Activated CD8-positive, alpha-beta T cell treated with anti-CD3 and anti-CD28 coated beads, Interleukin-2, amount 10 ng/mL, durations not matched to agents 7 days and 5 days (primary cell): ENCODE results near the gene CADM2. TPM values are rescaled to one million over a fixed set of nuclear protein-coding genes. Genes with fewer than 3 reads are reported as not detected.

ENCODE experiments used
- ATAC-seq: fragments of 150-1000 bp; cut with Tn5 transposase; one replicate; pipeline ENCODE4 v1.10.0; 2021; ENCODE audit warnings: moderate library complexity
- CTCF ChIA-PET: fragments of 350-600 bp; sonication (Branson Sonifier 250); formaldehyde crosslinking; loops from one replicate; lab custom pipeline; 2021; ENCODE audit warnings: antibody characterized with exemption; lab: Charles Lee
- POLR2A ChIA-PET: fragments of 350-600 bp; sonication (Branson Sonifier 250); formaldehyde crosslinking; loops from one replicate; lab custom pipeline; 2021; ENCODE audit warnings: antibody characterized with exemption; lab: Charles Lee
- DNase-seq: peaks from one replicate; pipeline ENCODE4 v3.0.0-alpha.2; 2020
- H3K27ac Mint-ChIP-seq: one replicate; pipeline ENCODE4 v1.8.0; 2021; ENCODE audit warnings: mild to moderate bottlenecking, mixed read lengths
- H3K27me3 Mint-ChIP-seq: one replicate; pipeline ENCODE4 v1.8.0; 2021; ENCODE audit warnings: low read depth, mixed read lengths
- H3K36me3 Mint-ChIP-seq: one replicate; pipeline ENCODE4 v1.8.0; 2021; ENCODE audit warnings: low read depth, mixed read lengths
- H3K4me1 Mint-ChIP-seq: one replicate; pipeline ENCODE4 v1.8.0; 2021; ENCODE audit warnings: low read depth, mixed read lengths
- H3K4me3 Mint-ChIP-seq: one replicate; pipeline ENCODE4 v1.8.0; 2021; ENCODE audit warnings: mild to moderate bottlenecking, mixed read lengths
- H3K9me3 Mint-ChIP-seq: one replicate; pipeline ENCODE4 v1.8.0; 2022; ENCODE audit warnings: mixed read lengths; ENCODE audit not compliant: insufficient read depth
- total RNA-seq, 2 experiments: library from RNA; stranded (reverse); gene quantifications; one replicate each; pipeline ENCODE4 v1.2.3, GENCODE V29; 2021

The CADM2 gene
- total RNA-seq, 2 experiments from 2014 or later = 0.21 to 0.29 TPM

DNA sequence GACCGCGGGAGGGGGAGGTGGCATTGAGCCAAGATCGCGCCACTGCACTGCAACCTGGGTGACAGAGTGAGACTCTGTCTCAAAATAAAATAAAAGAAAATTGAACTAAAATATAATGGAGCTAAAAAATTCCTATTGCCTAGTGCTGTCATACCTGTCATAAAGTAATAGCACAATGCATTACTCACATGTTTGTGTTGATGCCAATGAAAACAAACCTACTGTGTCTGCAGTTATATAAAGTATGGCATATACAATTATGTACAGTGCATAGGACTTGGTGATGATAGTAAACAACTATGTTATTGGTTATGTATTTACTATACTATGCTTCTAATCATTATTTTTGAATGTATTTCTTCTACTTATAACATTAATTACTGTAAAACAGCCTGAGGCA, 411.6 kb downstream of the CADM2 start:
- H3K4me1 Mint-ChIP-seq = no peaks in the 10 kb centered on the region
- no peak for DNase-seq
- no peak for ATAC-seq
- peaks cover 3% of the 10 kb centered on the region for H3K9me3 Mint-ChIP-seq
- H3K4me3 Mint-ChIP-seq = no peak overlapping the region
- no peaks in the 10 kb centered on the region for H3K36me3 Mint-ChIP-seq
- H3K27ac Mint-ChIP-seq = no peak overlapping the region
- ChIA-PET POLR2A (no interaction called here), CTCF (no interaction called here)
- H3K27me3 Mint-ChIP-seq = no peaks in the 10 kb centered on the region

DNA sequence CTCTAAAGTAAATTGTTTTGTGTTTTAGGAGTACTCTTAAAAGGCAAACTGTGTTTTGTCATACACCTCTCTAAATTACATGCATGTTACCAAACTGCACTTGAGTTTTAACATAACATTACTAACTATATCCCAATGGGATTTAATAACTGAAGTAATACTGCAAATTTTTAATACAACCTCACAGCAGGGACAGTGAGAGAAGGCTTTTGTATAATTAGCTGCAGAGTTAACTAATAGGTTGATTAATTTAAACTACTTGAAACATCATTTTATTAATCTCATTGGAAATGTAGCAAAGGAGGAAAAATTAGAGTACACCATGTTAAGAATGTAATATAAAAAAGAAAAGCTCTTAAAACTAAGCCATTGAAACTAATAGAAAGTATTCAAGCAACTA, 417.3 kb downstream of the CADM2 start:
- H3K27ac Mint-ChIP-seq = no peak overlapping the region
- no peak overlapping the region for H3K4me3 Mint-ChIP-seq
- H3K9me3 Mint-ChIP-seq = no peaks in the 10 kb centered on the region
- no peaks in the 10 kb centered on the region for H3K36me3 Mint-ChIP-seq
- DNase-seq (no peak), ATAC-seq (no peak)
- ChIA-PET POLR2A (no interaction called here), CTCF (no interaction called here)
- H3K27me3 Mint-ChIP-seq = no peaks in the 10 kb centered on the region
- H3K4me1 Mint-ChIP-seq = no peaks in the 10 kb centered on the region

DNA sequence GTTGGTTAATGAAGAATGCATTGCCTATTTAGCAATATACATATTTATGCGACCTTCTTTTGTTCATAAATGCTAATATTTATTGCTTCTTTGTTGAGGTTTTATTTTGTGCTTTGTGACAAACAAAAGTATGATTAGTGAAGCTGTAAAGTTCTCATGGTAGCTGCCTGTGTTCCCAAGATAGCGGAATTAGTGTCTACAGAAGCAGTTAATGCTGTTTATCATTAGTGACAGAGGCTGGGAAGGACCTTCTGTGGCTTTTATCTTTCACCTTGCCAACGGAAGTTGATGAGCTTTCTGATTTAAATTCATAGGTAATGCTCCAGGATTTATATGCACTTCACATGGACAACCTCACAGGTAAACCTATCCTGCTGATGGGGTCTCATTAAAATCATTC, 418.3 kb downstream of the CADM2 start:
- H3K36me3 Mint-ChIP-seq = no peaks in the 10 kb centered on the region
- H3K27me3 Mint-ChIP-seq = no peaks in the 10 kb centered on the region
- ATAC-seq (no peak), DNase-seq (no peak)
- H3K4me1 Mint-ChIP-seq = no peaks in the 10 kb centered on the region
- no peak overlapping the region for H3K4me3 Mint-ChIP-seq
- no peaks in the 10 kb centered on the region for H3K9me3 Mint-ChIP-seq
- no peak overlapping the region for H3K27ac Mint-ChIP-seq
- ChIA-PET POLR2A (no interaction called here), CTCF (no interaction called here)

DNA sequence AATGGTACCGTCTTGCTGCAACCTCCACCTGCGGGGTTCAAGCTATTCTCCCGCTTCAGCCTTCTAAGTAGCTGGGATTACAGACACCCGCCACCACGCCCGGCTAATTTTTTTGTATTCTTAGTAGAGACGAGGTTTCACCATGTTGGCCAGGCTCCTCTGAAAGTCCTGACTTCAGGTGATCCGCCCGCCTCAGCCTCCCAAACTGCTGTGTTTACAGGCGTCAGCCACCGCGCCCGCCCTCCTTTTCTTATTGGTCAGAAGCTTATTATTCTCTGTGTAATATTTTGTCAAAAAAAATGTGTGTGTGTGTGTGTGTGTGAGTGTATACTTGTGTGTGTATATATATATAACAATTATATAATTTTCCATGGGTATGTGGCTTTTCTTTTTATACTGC, 425.6 kb downstream of the CADM2 start:
- Mint-ChIP-seq H3K27me3 (no peaks in the 10 kb centered on the region), H3K4me1 (no peaks in the 10 kb centered on the region), H3K36me3 (no peaks in the 10 kb centered on the region), H3K4me3 (no peak overlapping the region), H3K27ac (no peak overlapping the region), H3K9me3 (no peaks in the 10 kb centered on the region)
- CTCF ChIA-PET = no interaction called here
- POLR2A ChIA-PET = no interaction called here
- DNase-seq (no peak), ATAC-seq (no peak)

DNA sequence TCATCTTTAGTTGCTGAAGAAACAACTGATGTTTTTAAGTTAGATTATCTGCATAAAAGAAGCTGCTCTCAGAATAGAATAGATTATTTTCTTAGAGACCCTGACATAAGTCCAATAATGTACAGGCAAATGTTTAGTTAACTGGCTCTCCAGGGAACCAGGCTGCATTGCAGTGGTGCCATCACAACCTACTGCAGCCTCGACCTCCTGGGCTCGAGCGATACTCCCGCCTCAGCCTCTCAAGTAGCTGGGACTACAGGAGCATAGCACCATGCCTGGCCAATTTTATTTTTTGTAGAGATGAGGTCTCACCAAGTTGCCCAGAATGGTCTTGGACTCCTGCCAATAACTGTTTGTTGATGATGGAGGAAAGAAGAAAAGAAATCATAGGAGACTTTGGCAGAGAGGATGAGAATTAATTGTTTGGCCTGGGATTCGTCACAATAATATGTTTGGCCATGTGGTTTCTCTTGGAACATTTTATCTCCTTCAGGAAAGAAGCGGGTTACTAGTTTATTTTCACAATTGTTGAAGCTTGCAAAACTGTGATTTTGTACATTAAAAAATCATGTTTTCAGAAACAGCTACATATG, 429.2 kb downstream of the CADM2 start:
- H3K36me3 Mint-ChIP-seq = no peaks in the 10 kb centered on the region
- POLR2A ChIA-PET = no interaction called here
- H3K4me3 Mint-ChIP-seq = no peak overlapping the region
- H3K27me3 Mint-ChIP-seq = no peaks in the 10 kb centered on the region
- H3K27ac Mint-ChIP-seq = no peak overlapping the region
- ATAC-seq (no peak), DNase-seq (no peak)
- H3K4me1 Mint-ChIP-seq = no peaks in the 10 kb centered on the region
- CTCF ChIA-PET = no interaction called here
- no peaks in the 10 kb centered on the region for H3K9me3 Mint-ChIP-seq

DNA sequence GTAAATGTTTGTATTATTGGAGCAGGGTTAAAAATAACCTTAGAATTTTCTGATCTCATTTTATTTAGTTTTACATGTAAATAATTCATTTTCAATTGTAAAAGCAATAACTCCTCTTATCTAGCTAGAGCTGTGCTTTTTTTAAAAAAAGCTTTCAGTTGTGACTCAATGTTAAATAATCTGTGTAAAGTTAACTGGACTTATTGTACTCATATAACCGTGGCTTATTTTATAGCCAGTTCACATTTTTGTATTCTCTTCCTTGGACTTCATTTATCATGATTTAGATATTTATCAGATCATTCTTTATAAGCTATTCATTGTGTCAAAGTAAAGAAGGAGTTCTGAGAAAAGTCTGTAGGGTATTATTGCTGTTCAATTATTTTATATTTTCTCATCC, 435.6 kb downstream of the CADM2 start:
- H3K27ac Mint-ChIP-seq = no peak overlapping the region
- H3K4me1 Mint-ChIP-seq = no peaks in the 10 kb centered on the region
- ATAC-seq (no peak), DNase-seq (no peak)
- CTCF ChIA-PET = no interaction called here
- no peaks in the 10 kb centered on the region for H3K9me3 Mint-ChIP-seq
- H3K27me3 Mint-ChIP-seq = no peaks in the 10 kb centered on the region
- no peak overlapping the region for H3K4me3 Mint-ChIP-seq
- POLR2A ChIA-PET = no interaction called here
- no peaks in the 10 kb centered on the region for H3K36me3 Mint-ChIP-seq

DNA sequence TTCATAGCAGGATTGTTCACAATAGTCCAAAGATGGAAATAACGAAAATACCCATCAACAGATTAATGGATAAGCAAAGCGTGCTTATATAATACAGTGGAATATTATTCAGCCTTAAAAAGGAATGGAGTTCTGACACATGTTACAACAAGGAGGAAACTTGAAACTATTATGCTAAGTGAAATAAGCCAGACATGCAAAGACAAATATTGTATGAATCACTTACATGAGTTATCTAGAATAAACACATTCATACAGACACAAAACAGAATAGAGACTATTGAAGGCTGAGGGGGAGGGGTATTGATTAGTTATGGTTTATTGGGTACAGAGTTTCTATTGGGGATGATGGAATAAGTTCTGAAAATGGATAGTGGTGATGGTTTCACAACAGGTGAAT, 438.6 kb downstream of the CADM2 start:
- Mint-ChIP-seq H3K4me3 (no peak overlapping the region), H3K4me1 (no peaks in the 10 kb centered on the region), H3K9me3 (no peaks in the 10 kb centered on the region), H3K36me3 (no peaks in the 10 kb centered on the region), H3K27me3 (no peaks in the 10 kb centered on the region), H3K27ac (no peak overlapping the region)
- ChIA-PET POLR2A (no interaction called here), CTCF (no interaction called here)
- DNase-seq = no peak
- ATAC-seq = no peak

DNA sequence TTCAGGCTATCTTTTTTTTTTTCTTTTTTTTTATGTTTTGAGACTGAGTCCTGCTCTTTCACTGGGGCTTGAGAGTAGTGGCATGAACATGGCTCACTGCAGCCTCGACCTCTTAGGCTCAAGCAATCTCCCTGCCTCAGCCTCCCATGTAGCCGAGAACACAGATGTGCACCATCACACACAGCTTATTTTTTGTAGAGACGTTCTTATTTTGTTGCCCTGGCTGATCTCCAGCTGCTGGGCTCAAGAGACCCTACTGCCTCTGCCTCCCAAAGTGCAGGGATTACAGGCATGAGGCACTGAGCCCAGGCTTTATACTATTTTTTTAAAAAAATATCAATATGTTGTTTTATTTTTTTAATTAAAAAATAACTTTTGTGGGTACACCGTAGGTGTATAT, 467.3 kb downstream of the CADM2 start:
- Mint-ChIP-seq H3K27me3 (no peaks in the 10 kb centered on the region), H3K9me3 (peaks cover 3% of the 10 kb centered on the region), H3K27ac (no peak overlapping the region), H3K4me3 (no peak overlapping the region), H3K4me1 (no peaks in the 10 kb centered on the region), H3K36me3 (no peaks in the 10 kb centered on the region)
- CTCF ChIA-PET = no interaction called here
- DNase-seq = no peak
- ATAC-seq = no peak
- POLR2A ChIA-PET = no interaction called here

DNA sequence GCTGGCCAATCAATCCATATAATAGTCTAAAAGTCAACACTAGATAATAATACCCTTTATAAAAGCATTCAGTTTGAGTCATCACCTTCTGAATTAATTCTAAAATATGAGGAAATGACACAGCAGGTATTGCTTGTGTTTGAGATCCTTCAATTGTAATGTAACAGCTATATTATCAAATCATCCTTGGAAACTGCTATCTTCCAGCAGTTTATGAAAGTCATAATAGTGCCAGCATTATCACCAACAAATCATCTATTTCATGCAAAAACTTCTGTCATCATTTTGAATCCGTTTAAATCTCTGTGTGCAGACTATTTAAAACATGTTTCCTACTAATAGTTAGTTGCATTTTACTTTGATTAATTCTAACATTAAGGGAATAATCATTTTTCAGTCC, 468.7 kb downstream of the CADM2 start:
- DNase-seq (no peak), ATAC-seq (no peak)
- Mint-ChIP-seq H3K9me3 (peaks cover 3% of the 10 kb centered on the region), H3K27me3 (no peaks in the 10 kb centered on the region), H3K4me1 (no peaks in the 10 kb centered on the region), H3K36me3 (no peaks in the 10 kb centered on the region), H3K27ac (no peak overlapping the region), H3K4me3 (no peak overlapping the region)
- ChIA-PET CTCF (no interaction called here), POLR2A (no interaction called here)

DNA sequence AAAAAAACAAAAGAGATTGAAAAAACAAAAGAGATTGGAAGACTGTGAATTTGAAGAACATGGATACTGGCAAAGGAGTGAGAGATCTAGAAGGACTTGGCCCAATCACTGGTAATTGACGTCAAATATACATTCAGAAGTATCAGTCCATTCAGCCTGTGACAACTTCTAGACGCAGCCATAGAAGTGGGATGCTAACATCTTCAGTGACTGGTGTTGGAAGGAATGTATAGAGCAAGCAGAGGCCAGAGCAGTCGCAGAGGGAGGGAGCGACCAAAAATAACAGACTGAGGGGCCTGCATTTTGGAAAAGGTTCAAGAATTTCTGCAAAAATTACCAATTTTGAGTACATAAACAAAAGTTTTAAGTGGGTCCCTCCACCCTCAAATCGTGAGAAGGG, 473.3 kb downstream of the CADM2 start:
- Mint-ChIP-seq H3K36me3 (no peaks in the 10 kb centered on the region), H3K9me3 (peaks cover 3% of the 10 kb centered on the region), H3K4me3 (no peak overlapping the region), H3K27ac (no peak overlapping the region), H3K4me1 (no peaks in the 10 kb centered on the region), H3K27me3 (no peaks in the 10 kb centered on the region)
- ChIA-PET POLR2A (no interaction called here), CTCF (no interaction called here)
- DNase-seq (no peak), ATAC-seq (no peak)

DNA sequence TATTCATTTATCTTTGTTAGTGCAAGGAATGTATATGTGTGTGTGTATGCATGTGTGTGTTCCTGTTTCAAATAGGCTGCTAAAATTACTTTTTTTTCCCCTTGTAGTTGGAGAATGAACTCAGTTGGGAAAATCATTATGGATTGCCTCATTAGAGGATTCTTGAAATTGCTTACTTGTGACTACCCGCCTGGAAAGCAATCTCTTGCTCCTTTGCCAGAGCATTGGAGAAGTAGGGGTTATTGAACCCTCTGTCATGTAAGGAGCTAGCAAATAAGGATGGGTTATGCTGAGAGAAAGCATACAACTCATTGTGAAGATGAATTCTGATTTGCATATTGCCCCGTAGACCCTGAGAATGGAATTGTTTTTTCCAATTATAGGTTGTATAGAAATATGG, 474.5 kb downstream of the CADM2 start:
- ChIA-PET CTCF (no interaction called here), POLR2A (no interaction called here)
- Mint-ChIP-seq H3K36me3 (no peaks in the 10 kb centered on the region), H3K27ac (no peak overlapping the region), H3K4me1 (no peaks in the 10 kb centered on the region), H3K4me3 (no peak overlapping the region), H3K9me3 (peaks cover 3% of the 10 kb centered on the region), H3K27me3 (no peaks in the 10 kb centered on the region)
- no peak for ATAC-seq
- no peak for DNase-seq

DNA sequence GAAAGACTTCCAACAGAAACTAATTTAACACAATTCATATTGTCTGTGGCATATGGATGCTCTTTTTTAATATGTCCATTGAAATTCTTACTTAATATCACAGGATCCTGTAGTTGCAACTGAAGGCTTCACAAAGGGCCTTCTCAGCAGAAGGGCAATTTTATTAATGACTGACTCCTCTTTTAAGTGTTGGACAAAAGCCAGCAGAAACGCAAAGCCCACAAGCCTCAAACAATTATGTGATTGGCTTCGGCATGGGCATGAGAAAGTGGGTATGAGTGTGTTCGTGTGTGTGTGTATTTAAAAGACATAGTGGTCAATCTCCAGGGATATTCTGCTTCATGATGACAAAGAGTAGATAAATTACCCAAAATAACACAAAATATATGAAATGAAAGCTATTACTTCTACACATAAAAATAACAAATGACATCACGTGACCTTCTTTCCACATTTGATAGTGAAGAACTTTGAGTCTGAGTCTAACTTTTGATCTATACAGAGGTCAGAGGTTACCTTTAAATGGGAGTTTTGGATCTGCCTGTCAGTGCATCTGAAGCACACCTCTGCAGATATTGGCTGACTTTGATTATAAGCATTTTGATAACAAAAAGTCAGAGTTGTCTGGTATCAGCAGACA, 496.9 kb downstream of the CADM2 start:
- ATAC-seq (no peak), DNase-seq (no peak)
- no peak overlapping the region for H3K4me3 Mint-ChIP-seq
- no peaks in the 10 kb centered on the region for H3K27me3 Mint-ChIP-seq
- H3K36me3 Mint-ChIP-seq = no peaks in the 10 kb centered on the region
- no peaks in the 10 kb centered on the region for H3K4me1 Mint-ChIP-seq
- H3K9me3 Mint-ChIP-seq = peaks cover 5% of the 10 kb centered on the region
- no peak overlapping the region for H3K27ac Mint-ChIP-seq
- ChIA-PET POLR2A (no interaction called here), CTCF (no interaction called here)

DNA sequence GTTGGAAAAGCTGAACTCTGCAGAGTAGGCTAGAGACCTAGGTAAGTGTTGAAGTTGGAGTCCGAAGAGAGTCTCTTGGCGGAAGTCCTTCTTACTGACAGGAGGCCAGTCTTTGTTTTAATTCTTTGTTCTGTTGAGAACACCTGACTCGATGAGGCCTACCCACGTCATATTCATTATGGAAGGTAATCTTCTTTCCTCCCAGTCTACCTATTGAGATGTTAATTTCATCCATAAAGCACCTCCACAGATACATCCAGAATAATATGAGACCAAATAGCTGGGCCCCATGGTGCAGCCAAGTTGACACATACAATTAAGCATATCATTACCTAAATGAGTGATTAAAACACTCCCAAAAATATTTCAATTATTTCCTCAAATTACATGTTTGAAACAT, 515.5 kb downstream of the CADM2 start:
- H3K27me3 Mint-ChIP-seq = no peaks in the 10 kb centered on the region
- H3K9me3 Mint-ChIP-seq = no peaks in the 10 kb centered on the region
- POLR2A ChIA-PET = no interaction called here
- CTCF ChIA-PET = no interaction called here
- no peak overlapping the region for H3K27ac Mint-ChIP-seq
- no peaks in the 10 kb centered on the region for H3K36me3 Mint-ChIP-seq
- no peak for ATAC-seq
- no peak overlapping the region for H3K4me3 Mint-ChIP-seq
- no peaks in the 10 kb centered on the region for H3K4me1 Mint-ChIP-seq
- DNase-seq = no peak
